GM19395 (cell line): ENCODE measurements around the gene URAD.

Experiments
- ATAC-seq: cut with Tn5 transposase; IDR thresholded peaks from one replicate; pipeline ENCODE4 v1.9.1; 2021; ENCODE audit warnings: mild to moderate bottlenecking, moderate library complexity; ENCODE audit not compliant: unreplicated experiment

URAD gene

DNA sequence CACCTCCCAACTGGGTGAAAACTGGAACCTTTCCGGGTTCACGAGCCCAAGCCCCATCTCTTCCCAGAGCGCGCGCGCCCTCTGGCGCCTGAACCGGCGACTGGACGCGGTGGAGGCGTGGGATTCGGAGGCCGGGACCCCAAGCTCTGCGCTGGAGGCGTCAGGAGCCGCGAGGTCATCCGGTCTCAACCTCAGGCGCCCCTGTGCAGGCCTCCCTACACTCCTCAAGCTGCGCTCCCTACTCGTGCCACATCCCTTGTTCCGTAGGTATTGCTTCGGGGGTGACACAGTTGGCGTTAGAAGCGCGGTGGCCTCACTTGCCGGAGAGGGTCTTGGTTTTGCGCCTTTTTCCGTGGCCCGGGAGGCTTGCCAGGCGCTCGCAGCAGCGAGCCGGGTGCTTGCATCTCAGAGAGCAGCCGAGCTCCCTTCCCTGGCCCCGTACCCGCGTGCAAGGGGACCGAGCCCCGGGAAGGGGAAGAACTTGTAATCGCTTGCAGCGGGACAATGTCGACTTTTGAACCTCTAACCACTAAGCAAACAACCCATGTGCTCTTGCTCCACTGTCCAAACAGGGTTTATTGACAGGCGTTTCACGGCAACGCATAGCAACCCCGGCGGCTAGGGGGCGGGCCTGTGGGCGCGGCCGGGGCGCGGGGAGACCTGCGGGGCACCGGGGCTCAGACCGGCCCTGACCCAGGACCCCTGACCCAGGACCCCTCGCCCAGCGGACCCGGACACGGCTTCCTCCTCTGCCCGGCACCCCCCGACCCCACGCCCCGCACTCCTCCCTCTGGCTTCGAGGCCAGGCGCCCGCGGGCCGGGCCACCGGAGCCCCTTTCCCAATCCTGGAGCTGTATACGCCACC is 27.9 kb downstream of the URAD start:
- ATAC-seq, result no peak

DNA sequence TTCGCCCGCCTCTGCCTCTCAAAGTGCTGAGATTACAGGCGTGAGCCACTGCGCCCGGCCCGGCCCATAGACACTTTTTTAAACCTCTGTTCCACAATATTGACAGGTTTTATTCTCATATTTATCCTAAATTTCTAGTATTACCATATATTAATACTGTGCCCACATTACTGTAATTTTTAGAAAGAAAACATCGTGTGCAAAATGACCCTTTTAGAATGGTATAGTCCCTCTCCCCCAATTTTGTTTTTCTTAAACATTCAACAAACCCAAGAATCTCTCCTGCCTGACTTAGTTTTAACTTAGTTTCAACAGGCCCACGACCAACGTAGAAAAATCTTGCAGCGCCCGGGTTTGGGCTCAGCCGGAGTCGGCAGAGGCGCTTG is 28.5 kb downstream of the URAD start:
- ATAC-seq, result no peak

DNA sequence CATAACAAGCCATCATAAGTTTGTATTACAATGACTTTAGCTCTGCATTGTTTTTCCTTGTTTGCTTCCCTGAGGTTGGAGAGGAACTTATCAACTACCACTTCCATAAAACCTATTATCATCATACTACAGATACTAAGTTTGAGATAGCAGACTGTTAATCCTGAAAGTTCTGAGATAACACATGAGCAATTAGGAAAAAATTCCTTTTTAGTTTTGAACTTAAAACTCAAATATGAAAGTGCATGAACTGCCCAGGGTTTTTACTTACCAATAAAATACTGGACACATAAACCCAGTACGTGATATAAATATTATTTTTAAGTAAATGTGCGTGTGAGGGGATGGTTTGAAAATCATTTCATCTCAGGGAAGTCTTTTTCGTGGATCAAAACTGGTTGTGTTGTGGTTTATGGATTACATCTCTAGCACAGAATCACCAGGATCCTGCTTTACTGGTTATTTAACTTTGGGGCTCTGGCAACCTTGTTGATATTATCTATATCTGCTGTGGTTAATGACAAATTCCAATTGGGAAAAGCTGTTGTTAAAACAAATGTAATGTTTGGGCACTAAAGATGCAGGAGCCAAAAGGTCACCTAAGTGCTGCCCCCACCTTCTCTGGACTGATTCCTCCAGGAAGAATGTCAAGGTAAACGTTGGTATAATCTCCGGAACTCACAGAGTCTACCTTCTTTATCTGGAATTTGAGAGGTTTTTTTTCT is 31.8 kb downstream of the URAD start:
- ATAC-seq, result no peak

DNA sequence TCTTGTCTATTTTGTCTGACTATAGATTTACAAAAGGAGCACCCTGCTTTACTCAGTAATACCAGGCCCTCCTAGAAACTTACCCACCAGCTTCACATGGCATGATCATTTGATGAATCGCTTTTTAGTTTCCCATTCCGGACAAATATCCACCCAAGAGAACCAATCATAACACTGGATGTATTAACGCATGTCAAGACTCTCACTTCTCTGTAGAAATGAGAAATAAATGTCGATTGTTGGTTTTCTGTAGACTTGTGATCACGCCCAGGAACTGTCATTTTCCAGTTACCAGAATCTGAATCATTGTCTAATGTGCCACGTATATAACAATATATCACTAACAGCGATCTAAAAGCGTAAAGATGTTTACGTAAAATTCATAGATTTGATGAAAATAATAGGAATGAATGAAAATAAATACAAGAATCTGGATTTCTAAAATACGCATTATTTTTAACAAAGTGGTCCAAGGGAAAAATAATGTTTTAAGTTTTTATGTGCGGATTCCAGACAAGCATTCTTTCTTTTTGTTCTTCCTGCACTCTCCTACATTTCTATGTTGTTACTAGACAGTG is 33.4 kb downstream of the URAD start:
- no peak for ATAC-seq

DNA sequence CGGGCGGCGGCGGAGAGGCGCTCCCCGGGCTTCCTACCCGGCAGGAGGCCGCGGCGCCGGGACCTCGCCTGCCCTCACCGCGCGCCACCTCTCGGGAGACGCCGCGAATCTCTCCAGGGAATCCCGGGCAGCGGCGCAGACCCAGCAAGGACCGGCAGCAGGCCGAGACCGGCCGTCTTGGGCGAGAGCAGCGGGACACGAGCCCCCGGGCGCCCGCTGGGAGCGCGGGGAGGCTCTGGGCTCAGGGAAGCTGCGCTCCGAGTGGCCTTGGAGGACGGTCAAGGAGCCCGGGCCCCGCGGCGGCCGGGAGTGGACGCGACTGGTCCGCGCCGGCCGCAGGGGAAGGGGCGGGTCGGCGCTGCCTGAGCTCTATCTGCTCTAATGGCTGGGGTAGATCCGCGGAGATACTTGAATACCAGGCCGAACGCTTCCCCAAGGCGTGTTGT is 34.1 kb downstream of the URAD start:
- ATAC-seq, result peak; percentile 28

DNA sequence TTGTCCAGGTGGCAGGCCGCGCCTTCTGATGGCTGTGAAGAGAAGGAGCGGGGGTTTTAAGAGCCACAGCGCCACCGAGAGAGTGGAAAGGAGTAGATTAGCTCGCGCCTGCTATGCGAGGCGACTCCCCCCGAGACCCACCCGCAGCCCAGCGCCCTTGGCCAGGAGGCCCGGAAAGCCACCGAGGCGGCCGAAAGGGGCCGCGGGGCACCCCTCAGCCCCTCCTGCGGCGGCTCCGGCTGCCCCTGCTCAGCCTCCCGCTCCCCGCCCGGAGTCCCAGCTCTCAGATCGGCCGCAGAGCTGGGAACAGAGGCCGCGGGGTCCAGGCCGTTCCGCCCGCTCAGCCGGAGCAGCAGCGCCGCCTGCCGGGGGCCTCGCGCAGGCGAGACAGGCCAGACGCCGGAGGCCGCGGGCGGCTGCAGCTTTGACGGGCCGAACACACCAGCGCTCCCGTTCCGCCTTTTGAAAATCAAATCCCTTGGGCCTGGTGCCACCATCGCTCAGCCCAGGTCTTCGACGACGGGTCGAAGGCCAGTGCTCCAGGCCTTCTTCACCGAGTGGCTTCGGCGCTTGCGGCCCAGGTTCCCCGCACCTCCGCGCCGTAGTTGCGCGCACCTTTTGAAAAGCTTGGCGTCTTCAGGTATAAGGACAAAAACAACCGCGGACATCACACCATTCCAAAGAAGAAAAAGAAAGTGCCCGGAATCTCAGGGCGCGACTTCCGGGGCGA is 34.7 kb downstream of the URAD start:
- ATAC-seq, result peak; percentile 92

DNA sequence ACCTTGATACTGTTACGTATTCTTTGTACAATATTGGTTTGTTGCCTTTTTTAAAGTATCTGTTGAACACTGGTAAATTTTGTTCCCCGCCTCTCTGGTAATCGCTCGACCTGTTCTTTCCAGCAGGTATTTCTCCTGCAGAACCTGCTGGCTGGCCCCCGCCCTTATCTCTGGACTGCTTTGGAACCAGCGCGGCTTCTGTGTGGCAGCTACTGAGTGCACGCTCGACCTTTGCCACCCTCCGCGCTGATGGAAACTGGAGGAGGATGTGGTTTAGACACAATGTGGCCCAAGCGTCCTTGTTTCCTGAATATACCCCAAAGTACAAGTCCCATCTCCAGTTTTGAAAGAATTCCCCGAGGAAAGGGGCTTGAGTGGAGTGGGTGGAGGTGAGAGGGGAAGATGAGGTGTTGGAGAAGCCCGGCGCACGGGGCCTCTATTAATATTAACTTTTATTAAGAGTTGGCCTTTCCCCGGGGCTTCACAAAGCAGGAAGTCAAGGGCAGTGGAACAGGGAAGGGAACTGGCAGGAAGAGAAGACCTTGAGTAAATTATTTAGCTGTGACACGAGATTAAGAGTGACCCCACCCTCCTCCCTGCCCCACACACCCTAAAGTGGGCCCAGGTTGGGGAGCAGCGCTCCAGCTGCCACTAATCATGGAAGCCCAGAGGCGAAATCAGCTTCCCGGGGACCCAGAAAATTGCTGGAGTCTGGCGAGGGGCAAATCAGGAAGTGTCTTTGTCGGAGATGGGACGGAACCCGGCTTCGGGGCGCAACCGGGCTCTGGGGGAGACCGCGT is 35.4 kb downstream of the URAD start:
- no peak for ATAC-seq

DNA sequence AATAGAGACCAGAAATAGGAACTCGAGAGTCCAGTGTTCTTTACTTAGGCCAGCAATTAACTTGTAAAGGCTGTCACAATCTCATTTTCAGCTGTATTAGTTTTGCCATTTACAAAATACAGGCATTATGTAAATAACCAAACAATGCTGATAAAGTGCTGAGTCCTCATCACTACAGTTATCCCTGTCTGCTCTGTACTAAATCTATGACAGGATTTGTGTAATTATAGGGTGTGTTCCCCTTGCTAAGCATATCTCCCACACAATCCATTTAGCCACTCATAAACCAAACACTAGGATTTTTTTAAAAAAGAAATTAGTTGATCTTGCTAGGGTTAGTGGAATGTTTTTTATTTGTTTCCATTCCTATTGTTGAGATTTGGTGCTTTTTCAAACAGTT is 45.5 kb downstream of the URAD start:
- no peak for ATAC-seq

DNA sequence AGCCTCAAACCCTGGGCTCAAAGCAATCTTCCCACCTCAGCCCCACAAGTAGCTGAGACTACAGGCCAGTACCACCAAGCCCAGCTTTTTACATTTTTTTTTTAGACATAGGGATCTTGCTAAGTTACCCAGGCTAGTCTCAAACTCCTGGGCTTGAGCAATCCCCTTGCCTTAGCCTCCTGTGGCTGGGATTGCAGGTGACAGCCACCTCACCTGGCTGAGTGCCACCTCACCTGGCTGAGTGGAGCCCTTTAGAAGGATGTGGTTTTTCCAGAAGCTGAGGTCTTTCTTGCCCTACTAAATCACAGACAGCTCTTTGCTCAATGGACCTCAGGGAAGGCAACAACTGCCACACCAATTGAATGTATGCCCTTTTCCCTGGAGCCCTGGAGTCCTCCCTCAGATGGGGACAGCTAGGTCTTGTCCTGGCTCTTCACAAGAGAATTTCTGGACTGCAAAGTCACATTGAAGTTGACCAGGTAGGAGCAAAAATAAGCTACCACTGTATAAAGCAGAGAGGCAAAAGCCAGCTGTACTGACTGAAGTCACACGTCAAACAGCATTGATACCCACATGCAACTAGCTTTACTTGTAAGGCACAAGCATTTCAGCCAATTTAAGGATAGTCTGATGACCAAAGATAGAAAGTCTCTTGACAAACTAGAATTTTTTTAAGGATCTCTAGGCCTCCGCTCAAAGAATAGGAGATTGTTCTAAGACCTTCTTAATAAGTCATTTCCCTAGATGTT is 54.7 kb downstream of the URAD start:
- ATAC-seq, result no peak

DNA sequence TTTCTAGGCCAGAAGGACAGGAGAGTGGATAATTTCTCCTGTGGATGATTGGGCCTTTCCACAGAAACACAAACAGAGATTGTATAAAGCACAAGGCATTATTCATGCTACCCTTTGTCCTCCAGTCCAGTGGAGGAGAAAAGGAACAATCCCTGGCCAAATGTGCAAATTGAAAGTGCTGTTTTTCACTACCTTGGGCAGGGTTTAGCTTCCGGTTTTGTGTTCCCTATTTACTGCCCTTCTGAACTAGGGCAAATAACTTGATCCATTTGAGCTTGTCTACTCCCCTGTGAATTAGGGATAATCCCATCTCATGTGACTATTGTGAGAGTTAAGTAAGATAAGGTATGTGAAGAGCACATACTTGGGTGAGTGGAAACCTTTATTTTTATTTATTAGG is 55.4 kb downstream of the URAD start:
- ATAC-seq, result no peak

DNA sequence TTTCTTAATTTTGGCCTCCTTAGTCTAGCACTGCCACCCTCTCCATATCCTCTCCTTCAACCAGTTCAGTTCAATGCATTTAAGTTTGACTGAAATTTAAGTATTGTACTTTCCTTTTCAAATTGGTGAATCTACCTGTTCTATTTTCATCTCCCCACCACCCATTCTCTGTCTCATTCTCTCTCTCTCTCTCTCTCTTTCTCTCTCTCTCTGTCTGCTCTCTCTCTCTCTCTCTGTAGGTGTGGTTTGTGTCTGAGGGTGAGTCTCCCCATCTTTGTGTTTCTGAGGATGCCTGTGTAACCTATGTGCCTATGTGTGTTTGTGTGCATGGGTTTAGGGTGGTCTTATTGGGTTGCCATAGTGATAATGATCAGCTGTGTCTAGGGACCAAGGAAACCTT is 58.6 kb downstream of the URAD start:
- ATAC-seq, result no peak

DNA sequence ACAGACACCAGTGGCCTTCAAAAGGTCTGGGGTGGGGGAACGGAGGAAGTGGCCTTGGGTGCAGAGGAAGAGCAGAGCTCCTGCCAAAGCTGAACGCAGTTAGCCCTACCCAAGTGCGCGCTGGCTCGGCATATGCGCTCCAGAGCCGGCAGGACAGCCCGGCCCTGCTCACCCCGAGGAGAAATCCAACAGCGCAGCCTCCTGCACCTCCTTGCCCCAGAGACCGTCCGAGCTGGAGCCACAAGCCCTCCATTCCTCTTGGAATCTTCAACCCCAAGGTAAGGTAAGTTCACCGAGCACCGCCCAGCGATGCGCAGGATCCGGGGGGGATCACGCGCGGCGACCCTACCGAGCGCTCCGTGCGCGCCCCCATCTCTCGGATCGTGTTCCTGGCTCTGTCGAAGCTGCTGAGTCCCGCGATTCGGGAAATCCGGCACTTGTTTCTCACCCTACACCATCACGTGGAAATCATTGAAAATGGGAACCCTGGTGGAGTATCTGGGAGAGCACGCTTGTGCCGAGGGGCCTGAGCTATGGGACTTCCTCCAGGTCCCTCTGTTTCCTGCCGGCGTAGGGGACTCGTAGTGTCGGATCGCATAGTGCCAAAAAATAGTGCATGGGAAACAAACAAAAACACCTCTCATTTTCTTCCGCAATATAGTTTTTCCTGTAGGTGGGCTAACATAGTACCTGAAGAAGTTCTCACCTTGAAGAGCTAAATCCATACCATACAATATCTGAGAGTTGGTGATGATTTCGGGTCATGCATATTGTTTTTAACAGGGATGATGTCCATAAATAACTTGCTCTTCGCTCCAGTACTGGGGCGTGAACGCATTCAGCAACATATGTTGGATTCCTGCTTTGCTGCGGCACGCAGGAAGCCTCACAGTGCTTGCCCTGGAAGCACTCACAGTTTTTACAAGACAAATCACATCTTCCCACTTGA is 59.4 kb downstream of the URAD start:
- ATAC-seq, result no peak

DNA sequence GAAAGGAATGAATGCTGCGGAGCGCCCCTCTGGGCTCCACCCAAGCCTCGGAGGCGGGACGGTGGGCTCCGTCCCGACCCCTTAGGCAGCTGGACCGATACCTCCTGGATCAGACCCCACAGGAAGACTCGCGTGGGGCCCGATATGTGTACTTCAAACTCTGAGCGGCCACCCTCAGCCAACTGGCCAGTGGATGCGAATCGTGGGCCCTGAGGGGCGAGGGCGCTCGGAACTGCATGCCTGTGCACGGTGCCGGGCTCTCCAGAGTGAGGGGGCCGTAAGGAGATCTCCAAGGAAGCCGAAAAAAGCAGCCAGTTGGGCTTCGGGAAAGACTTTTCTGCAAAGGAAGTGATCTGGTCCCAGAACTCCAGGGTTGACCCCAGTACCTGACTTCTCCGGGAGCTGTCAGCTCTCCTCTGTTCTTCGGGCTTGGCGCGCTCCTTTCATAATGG is 60.1 kb downstream of the URAD start:
- ATAC-seq, result no peak
